Skin epidermis (tissue), 12 donors: ENCODE data around the gene BICRAL.
"Not testable (repeated sequence)": the region's sequence is repeated elsewhere in the genome, so short reads cannot be mapped to it uniquely, and the experiment has no call there.

Source experiments
- H3K27ac ChIP-seq, 21 experiments: fragments of 200-600 bp; sonication (generic) in 11 of 21; one replicate each; pipeline ENCODE4 v1.5.0; 2020; ENCODE audit warnings: mild to moderate bottlenecking in 3 of 21, inconsistent platforms in 2 of 21, moderate library complexity in 2 of 21
- H3K4me3 ChIP-seq, 7 experiments: fragments of 200-600 bp; sonication (generic) in 2 of 7; one replicate each; pipeline ENCODE4 v1.5.0; 2020; ENCODE audit warnings: inconsistent platforms in 2 of 7, mild to moderate bottlenecking in 2 of 7, moderate library complexity in 1 of 7

The BICRAL gene

GRCh38 chr6:42781796-42782688, at the start of gene BICRAL:
TSS of gene BICRAL (plus strand) at chr6:42782052. CDS start at chr6:42822023, 39,971 bp downstream.
- peak within 1 kb of the TSS; percentile 99 to 100 (median 100) for H3K27ac ChIP-seq
- H3K4me3 ChIP-seq = peak within 1 kb of the TSS; percentile 43 to 100 (median 76)

- not testable (repeated sequence) for H3K4me3 ChIP-seq, H3K27ac ChIP-seq
Observed at GRCh38 chr6:42733867-42734481, 47.9 kb upstream of the BICRAL start.

- Histone ChIP-seq H3K27ac (no peak overlapping the region), H3K4me3 (no peak overlapping the region)
Observed at GRCh38 chr6:42735976-42736375, 45.9 kb upstream of the BICRAL start.

GRCh38 chr6:42740725-42741124, 41.1 kb upstream of the BICRAL start:
- peak overlapping the region in 1 of 21 experiments; percentile 9 for H3K27ac ChIP-seq
- no peak overlapping the region for H3K4me3 ChIP-seq

GRCh38 chr6:42742116-42742894, 39.5 kb upstream of the BICRAL start:
- Histone ChIP-seq H3K4me3 (no peak overlapping the region), H3K27ac (peak overlapping the region in 7 of 21 experiments; percentile 8 to 53 (median 20))

GRCh38 chr6:42744351-42744893, 37.4 kb upstream of the BICRAL start:
- Histone ChIP-seq H3K27ac (peak overlapping the region in 3 of 21 experiments; percentile 37 to 98 (median 93)), H3K4me3 (peak overlapping the region; percentile 72 to 100 (median 96))

GRCh38 chr6:42745083-42745639, 36.7 kb upstream of the BICRAL start:
- peak overlapping the region; percentile 77 to 98 (median 94) for H3K27ac ChIP-seq
- peak overlapping the region; percentile 72 to 100 (median 96) for H3K4me3 ChIP-seq

GRCh38 chr6:42745640-42746462, 36.0 kb upstream of the BICRAL start, which contains the start of gene TBCC:
TSS of gene TBCC (minus strand) at chr6:42746103. CDS start at chr6:42746073, 30 bp downstream.
- peak within 1 kb of the TSS; percentile 79 to 98 (median 94) for H3K27ac ChIP-seq

GRCh38 chr6:42746463-42747391, 35.1 kb upstream of the BICRAL start:
- Histone ChIP-seq H3K27ac (peak overlapping the region; percentile 79 to 98 (median 94)), H3K4me3 (peak overlapping the region; percentile 56 to 100 (median 87))

More at GRCh38 chr6:42745640-42746462, 36.0 kb upstream of the BICRAL start, which contains the start of gene TBCC:
- H3K4me3 ChIP-seq = peak within 1 kb of the TSS; percentile 72 to 100 (median 96)

GRCh38 chr6:42748203-42748898, 33.5 kb upstream of the BICRAL start:
- H3K27ac ChIP-seq = peak overlapping the region in 11 of 21 experiments; percentile 44 to 98 (median 93)
- peak overlapping the region in 5 of 7 experiments; percentile 56 to 100 (median 84) for H3K4me3 ChIP-seq

- H3K4me3 ChIP-seq = no peak overlapping the region
- no peak overlapping the region for H3K27ac ChIP-seq
Observed at GRCh38 chr6:42751055-42751454, 30.8 kb upstream of the BICRAL start.

- no peak overlapping the region for H3K4me3 ChIP-seq
- no peak overlapping the region for H3K27ac ChIP-seq
Observed at GRCh38 chr6:42754759-42755158, 27.1 kb upstream of the BICRAL start.

- no peak overlapping the region for H3K27ac ChIP-seq
- no peak overlapping the region for H3K4me3 ChIP-seq
Observed at GRCh38 chr6:42756722-42757121, 25.1 kb upstream of the BICRAL start.

- H3K4me3 ChIP-seq = no peak overlapping the region
Observed at GRCh38 chr6:42758756-42759430, 23.0 kb upstream of the BICRAL start.

GRCh38 chr6:42761287-42762067, 20.4 kb upstream of the BICRAL start:
- H3K27ac ChIP-seq = no peak overlapping the region
- no peak overlapping the region for H3K4me3 ChIP-seq

More at GRCh38 chr6:42758756-42759430, 23.0 kb upstream of the BICRAL start:
- no peak overlapping the region for H3K27ac ChIP-seq
